OCI-LY1 (cell line): ENCODE results near the gene ZNF778.

ENCODE experiments used
- H2AFZ ChIP-seq: fragments of 200-600 bp; sonication (generic), shearing (Covaris generic); 2 replicates; pipeline ENCODE4 v1.6.0; 2014; ENCODE audit warnings: antibody characterized with exemption, mild to moderate bottlenecking, low read length
- H3F3A ChIP-seq: fragments of 200-600 bp; sonication (generic), shearing (Covaris generic); 2 replicates; pipeline ENCODE4 v1.6.0; 2014; ENCODE audit warnings: mild to moderate bottlenecking, antibody characterized with exemption, low read length, moderate library complexity; ENCODE audit not compliant: insufficient read depth
- H3K27ac ChIP-seq: fragments of 200-600 bp; sonication (generic); 2 replicates; pipeline ENCODE4 v1.5.1; 2014; ENCODE audit warnings: low read length, mixed run types, mild to moderate bottlenecking, low read depth; ENCODE audit not compliant: poor library complexity, severe bottlenecking
- H3K27me3 ChIP-seq: fragments of 200-600 bp; sonication (generic); 2 replicates; pipeline ENCODE4 v1.6.0; 2014; ENCODE audit warnings: antibody characterized with exemption, mild to moderate bottlenecking, low read length, moderate library complexity; ENCODE audit not compliant: insufficient read depth
- H3K36me3 ChIP-seq: fragments of 200-600 bp; sonication (generic); 2 replicates; pipeline ENCODE4 v1.6.1; 2014; ENCODE audit warnings: mild to moderate bottlenecking, antibody characterized with exemption, low read length, moderate library complexity, mixed read lengths; ENCODE audit not compliant: insufficient read depth
- H3K4me1 ChIP-seq: fragments of 200-600 bp; sonication (generic); 2 replicates; pipeline ENCODE4 v1.5.1; 2014; ENCODE audit warnings: mild to moderate bottlenecking, low read length, moderate library complexity; ENCODE audit not compliant: insufficient read depth, severe bottlenecking
- H3K4me2 ChIP-seq: fragments of 200-600 bp; sonication (generic), shearing (Covaris generic); 2 replicates; pipeline ENCODE4 v1.6.1; 2014; ENCODE audit warnings: low read length
- H3K4me3 ChIP-seq: fragments of 200-600 bp; sonication (generic); 2 replicates; pipeline ENCODE4 v1.5.1; 2014; ENCODE audit warnings: low read length, low read depth, mild to moderate bottlenecking, mixed read lengths; ENCODE audit not compliant: poor library complexity, severe bottlenecking
- H3K79me2 ChIP-seq: fragments of 200-600 bp; shearing (Covaris generic); 2 replicates; pipeline ENCODE4 v1.6.1; 2016; ENCODE audit warnings: mixed run types, low read length, mixed read lengths; ENCODE audit not compliant: insufficient read depth
- H3K9ac ChIP-seq: fragments of 200-600 bp; sonication (generic), shearing (Covaris generic); 2 replicates; pipeline ENCODE4 v1.6.1; 2014; ENCODE audit warnings: mild to moderate bottlenecking, low read length, mixed read lengths
- H3K9me2 ChIP-seq: fragments of 200-600 bp; sonication (generic), shearing (Covaris generic); 2 replicates; pipeline ENCODE4 v1.6.1; 2014; ENCODE audit warnings: low read depth, mild to moderate bottlenecking, low read length, mixed read lengths
- H3K9me3 ChIP-seq: fragments of 200-600 bp; shearing (Covaris generic); 2 replicates; pipeline ENCODE4 v1.6.1; 2014; ENCODE audit warnings: low read length, mixed read lengths
- H4K20me1 ChIP-seq: fragments of 200-600 bp; sonication (generic), shearing (Covaris generic); 2 replicates; pipeline ENCODE4 v1.6.0; 2016; ENCODE audit warnings: mild to moderate bottlenecking, low read length; ENCODE audit not compliant: insufficient read depth
- CTCF ChIP-seq: fragments of 200-600 bp; sonication (generic), shearing (Covaris generic); IDR thresholded peaks from 2 replicates; pipeline ENCODE4 v1.5.1; 2017; ENCODE audit warnings: mild to moderate bottlenecking, antibody characterized with exemption, low read length, moderate library complexity, mixed read lengths
- EZH2 ChIP-seq: fragments of 200-600 bp; sonication (generic), shearing (Covaris generic); IDR thresholded peaks from 2 replicates; pipeline ENCODE4 v1.8.0; 2017; ENCODE audit warnings: borderline replicate concordance, mixed run types, mild to moderate bottlenecking, antibody characterized with exemption, low read length, moderate library complexity, mixed read lengths

Gene ZNF778

GRCh38 chr16:89200850-89201411, 16.6 kb upstream of the ZNF778 start:
- Histone ChIP-seq H3K4me1 (no peaks in the 10 kb centered on the region), H3K4me2 (no peak overlapping the region), H3K9ac (no peak overlapping the region), H3K79me2 (no peaks in the 10 kb centered on the region), H3K27me3 (no peaks in the 10 kb centered on the region; the same call in 1 of the 2 replicates), H3K9me2 (no peaks in the 10 kb centered on the region), H2AFZ (no peak overlapping the region), H4K20me1 (no peaks in the 10 kb centered on the region), H3K4me3 (no peak overlapping the region), H3K27ac (no peak overlapping the region), H3F3A (no peaks in the 10 kb centered on the region), H3K9me3 (no peaks in the 10 kb centered on the region), H3K36me3 (no peaks in the 10 kb centered on the region)
- TF ChIP-seq EZH2 (no peak), CTCF (no peak)

GRCh38 chr16:89201439-89202377, 15.8 kb upstream of the ZNF778 start:
- no peaks in the 10 kb centered on the region for H3K9me3 ChIP-seq
- TF ChIP-seq CTCF (no peak), EZH2 (no peak)
- H3K27me3 ChIP-seq = no peaks in the 10 kb centered on the region; the same call in 1 of the 2 replicates
- H3K4me1 ChIP-seq = no peaks in the 10 kb centered on the region
- no peak overlapping the region for H3K4me3 ChIP-seq
- H3K36me3 ChIP-seq = no peaks in the 10 kb centered on the region
- no peaks in the 10 kb centered on the region for H3K79me2 ChIP-seq
- no peak overlapping the region for H3K9ac ChIP-seq
- no peak overlapping the region for H3K27ac ChIP-seq
- no peaks in the 10 kb centered on the region for H3K9me2 ChIP-seq
- H4K20me1 ChIP-seq = no peaks in the 10 kb centered on the region
- no peaks in the 10 kb centered on the region for H3F3A ChIP-seq
- no peak overlapping the region for H2AFZ ChIP-seq
- no peak overlapping the region for H3K4me2 ChIP-seq

GRCh38 chr16:89202422-89203215, 14.9 kb upstream of the ZNF778 start:
- H3K36me3 ChIP-seq = no peaks in the 10 kb centered on the region
- no peak overlapping the region for H3K27ac ChIP-seq
- H3K79me2 ChIP-seq = no peaks in the 10 kb centered on the region
- no peak overlapping the region for H3K4me3 ChIP-seq
- no peak overlapping the region for H3K4me2 ChIP-seq
- no peaks in the 10 kb centered on the region for H4K20me1 ChIP-seq
- no peaks in the 10 kb centered on the region for H3F3A ChIP-seq
- H3K4me1 ChIP-seq = no peaks in the 10 kb centered on the region
- no peak for TF ChIP-seq EZH2
- TF ChIP-seq CTCF = no peak
- H3K27me3 ChIP-seq = no peaks in the 10 kb centered on the region; the same call in 1 of the 2 replicates
- H2AFZ ChIP-seq = no peak overlapping the region
- H3K9me2 ChIP-seq = no peaks in the 10 kb centered on the region
- H3K9ac ChIP-seq = no peak overlapping the region
- no peaks in the 10 kb centered on the region for H3K9me3 ChIP-seq
